Neuron (in vitro differentiated cells): ENCODE data around the gene OTOG.

Experiments used
- H2AFZ ChIP-seq: one replicate; pipeline ENCODE4 v1.6.1; 2013; ENCODE audit warnings: low read depth, mild to moderate bottlenecking, inconsistent platforms, low read length, moderate library complexity
- H3K27me3 ChIP-seq: one replicate; pipeline ENCODE4 v1.6.1; 2013; ENCODE audit warnings: low read length; ENCODE audit not compliant: insufficient read depth
- H3K36me3 ChIP-seq: one replicate; pipeline ENCODE4 v1.6.1; 2013; ENCODE audit warnings: low read length; ENCODE audit not compliant: insufficient read depth
- H3K4me1 ChIP-seq: one replicate; pipeline ENCODE4 v1.6.1; 2013; ENCODE audit warnings: low read length; ENCODE audit not compliant: insufficient read depth
- H3K4me3 ChIP-seq: 2 replicates; pipeline ENCODE4 v1.5.1; 2013; ENCODE audit warnings: mild to moderate bottlenecking, low read length, moderate library complexity
- H3K9me3 ChIP-seq: one replicate; pipeline ENCODE4 v1.6.1; 2013; ENCODE audit warnings: low read length

Gene OTOG

GRCh38 chr11:17538054-17538453, 9.0 kb upstream of the OTOG start:
- H2AFZ ChIP-seq = no peak overlapping the region
- no peaks in the 10 kb centered on the region for H3K4me1 ChIP-seq
- no peak overlapping the region for H3K4me3 ChIP-seq
- H3K9me3 ChIP-seq = no peaks in the 10 kb centered on the region
- H3K36me3 ChIP-seq = no peaks in the 10 kb centered on the region
- peaks cover 23% of the 10 kb centered on the region for H3K27me3 ChIP-seq

- peaks cover 25% of the 10 kb centered on the region for H3K27me3 ChIP-seq
- H3K4me3 ChIP-seq = no peak overlapping the region
- H3K36me3 ChIP-seq = no peaks in the 10 kb centered on the region
- no peaks in the 10 kb centered on the region for H3K9me3 ChIP-seq
- no peaks in the 10 kb centered on the region for H3K4me1 ChIP-seq
- no peak overlapping the region for H2AFZ ChIP-seq
Measured at GRCh38 chr11:17538731-17539130, 8.3 kb upstream of the OTOG start.

GRCh38 chr11:17540807-17541206, 6.3 kb upstream of the OTOG start:
- no peaks in the 10 kb centered on the region for H3K4me1 ChIP-seq
- no peak overlapping the region for H3K4me3 ChIP-seq
- H3K9me3 ChIP-seq = no peaks in the 10 kb centered on the region
- H3K36me3 ChIP-seq = no peaks in the 10 kb centered on the region
- no peak overlapping the region for H2AFZ ChIP-seq
- H3K27me3 ChIP-seq = peaks cover 27% of the 10 kb centered on the region

- H3K27me3 ChIP-seq = peaks cover 33% of the 10 kb centered on the region
- H3K36me3 ChIP-seq = no peaks in the 10 kb centered on the region
- H3K4me3 ChIP-seq = no peak overlapping the region
- no peaks in the 10 kb centered on the region for H3K9me3 ChIP-seq
- no peak overlapping the region for H2AFZ ChIP-seq
- H3K4me1 ChIP-seq = no peaks in the 10 kb centered on the region
Measured at GRCh38 chr11:17541330-17541885, 5.7 kb upstream of the OTOG start.

GRCh38 chr11:17542249-17542648, 4.8 kb upstream of the OTOG start:
- Histone ChIP-seq H2AFZ (no peak overlapping the region), H3K36me3 (no peaks in the 10 kb centered on the region), H3K27me3 (peaks cover 39% of the 10 kb centered on the region), H3K9me3 (no peaks in the 10 kb centered on the region), H3K4me1 (no peaks in the 10 kb centered on the region), H3K4me3 (no peak overlapping the region)

- Histone ChIP-seq H3K4me3 (no peak overlapping the region), H3K9me3 (no peaks in the 10 kb centered on the region), H2AFZ (no peak overlapping the region), H3K36me3 (no peaks in the 10 kb centered on the region), H3K27me3 (peaks cover 40% of the 10 kb centered on the region), H3K4me1 (no peaks in the 10 kb centered on the region)
Measured at GRCh38 chr11:17543041-17543440, 4.0 kb upstream of the OTOG start.

GRCh38 chr11:17543574-17544180, 3.4 kb upstream of the OTOG start:
- peaks cover 38% of the 10 kb centered on the region for H3K27me3 ChIP-seq
- H2AFZ ChIP-seq = no peak overlapping the region
- H3K4me3 ChIP-seq = no peak overlapping the region
- H3K36me3 ChIP-seq = no peaks in the 10 kb centered on the region
- H3K4me1 ChIP-seq = no peaks in the 10 kb centered on the region
- no peaks in the 10 kb centered on the region for H3K9me3 ChIP-seq

- Histone ChIP-seq H3K36me3 (no peaks in the 10 kb centered on the region), H3K27me3 (peaks cover 37% of the 10 kb centered on the region), H2AFZ (no peak within 1 kb of the TSS), H3K9me3 (no peaks in the 10 kb centered on the region), H3K4me1 (no peaks in the 10 kb centered on the region), H3K4me3 (no peak within 1 kb of the TSS)
Measured at GRCh38 chr11:17544181-17544622, 2.9 kb upstream of the OTOG start, which contains the start of gene USH1C. Gene USH1C, minus strand, starts transcription at chr11:17544416. Its CDS starts 109 bp downstream, at chr11:17544307.

- peaks cover 41% of the 10 kb centered on the region for H3K27me3 ChIP-seq
- no peak overlapping the region for H3K4me3 ChIP-seq
- no peaks in the 10 kb centered on the region for H3K36me3 ChIP-seq
- no peak overlapping the region for H2AFZ ChIP-seq
- no peaks in the 10 kb centered on the region for H3K9me3 ChIP-seq
- no peaks in the 10 kb centered on the region for H3K4me1 ChIP-seq
Measured at GRCh38 chr11:17546240-17546639, 819 bp upstream of the OTOG start.

- no peaks in the 10 kb centered on the region for H3K36me3 ChIP-seq
- H3K9me3 ChIP-seq = no peaks in the 10 kb centered on the region
- no peak overlapping the region for H2AFZ ChIP-seq
- no peaks in the 10 kb centered on the region for H3K4me1 ChIP-seq
- H3K27me3 ChIP-seq = peaks cover 33% of the 10 kb centered on the region
- no peak overlapping the region for H3K4me3 ChIP-seq
Measured at GRCh38 chr11:17547932-17548331, 873 bp downstream of the OTOG start.

GRCh38 chr11:17548444-17548843, 1.4 kb downstream of the OTOG start:
- Histone ChIP-seq H2AFZ (no peak overlapping the region), H3K27me3 (peaks cover 29% of the 10 kb centered on the region), H3K9me3 (no peaks in the 10 kb centered on the region), H3K4me1 (no peaks in the 10 kb centered on the region), H3K4me3 (no peak overlapping the region), H3K36me3 (no peaks in the 10 kb centered on the region)

GRCh38 chr11:17550450-17551346, 3.6 kb downstream of the OTOG start:
- Histone ChIP-seq H3K4me3 (no peak overlapping the region), H3K9me3 (no peaks in the 10 kb centered on the region), H3K4me1 (no peaks in the 10 kb centered on the region), H3K36me3 (no peaks in the 10 kb centered on the region), H2AFZ (no peak overlapping the region), H3K27me3 (peaks cover 24% of the 10 kb centered on the region)

GRCh38 chr11:17551347-17552040, 4.4 kb downstream of the OTOG start:
- Histone ChIP-seq H2AFZ (no peak overlapping the region), H3K4me1 (no peaks in the 10 kb centered on the region), H3K27me3 (peaks cover 18% of the 10 kb centered on the region), H3K36me3 (no peaks in the 10 kb centered on the region), H3K9me3 (no peaks in the 10 kb centered on the region), H3K4me3 (no peak overlapping the region)
